Measurements from ENCODE around the gene DCLRE1C. TPM values are rescaled to one million over a fixed set of nuclear protein-coding genes. Genes with fewer than 3 reads are reported as not detected.
A peak's percentile ranks its signal among the peaks of the same experiment; 100 is the strongest.

Gene DCLRE1C
- total and polyA plus RNA-seq, 4 donors, result 0.93 to 9.9 (median 3.1) TPM

DNA sequence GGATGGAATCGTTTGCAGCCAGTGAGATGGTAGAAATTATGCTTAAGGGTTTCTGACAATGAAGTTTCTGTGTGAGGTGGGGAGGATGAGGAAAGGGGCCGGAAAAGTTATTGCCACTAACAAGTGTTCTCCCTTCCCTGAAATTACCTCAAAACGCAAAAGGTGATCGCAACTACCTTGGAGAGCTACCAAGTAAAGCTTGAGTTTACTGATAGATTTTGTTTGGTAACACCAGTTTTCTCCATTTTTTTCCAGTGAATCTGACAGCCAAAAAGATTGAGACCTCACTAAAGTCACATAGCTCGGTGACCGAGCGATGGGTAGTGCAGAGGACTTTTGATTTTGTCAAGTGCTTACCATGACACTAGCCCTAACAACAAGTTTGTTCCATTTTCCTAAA lies 73.7 kb downstream of the DCLRE1C start:
- Histone ChIP-seq H3K27ac (ENCODE audit: low read depth in 1 of 2, low read length in 2 of 2) (no peak overlapping the region), H3K36me3 (ENCODE audit: control insufficient read depth in 4 of 4, insufficient read depth in 3 of 4, low read depth in 1 of 4, low read length in 3 of 4) (no peaks in the 10 kb centered on the region), H3K9ac (ENCODE audit: low read depth in 1 of 2, low read length in 2 of 2) (peak overlapping the region in 1 of 2 donors; percentile 21), H3K27me3 (ENCODE audit: control insufficient read depth in 4 of 4, insufficient read depth in 4 of 4, low read length in 3 of 4) (no peaks in the 10 kb centered on the region), H3K9me3 (ENCODE audit: control insufficient read depth in 4 of 4, low read length in 3 of 4) (no peaks in the 10 kb centered on the region), H3K4me1 (ENCODE audit: control insufficient read depth in 4 of 4, insufficient read depth in 4 of 4, low read length in 3 of 4) (peaks cover 2 to 18% (median 8%) of the 10 kb centered on the region in 4 donors), H3K4me3 (ENCODE audit: low read depth in 1 of 3, low read length in 3 of 3) (peak overlapping the region in 1 of 3 donors; percentile 50)
- WGBS, result 65% methylated on average over 7 of the region's 7 CpGs
- TF ChIP-seq SP1 (IDR thresholded peaks at IDR 0.05), result no peak
- TF ChIP-seq, protein P1, sequence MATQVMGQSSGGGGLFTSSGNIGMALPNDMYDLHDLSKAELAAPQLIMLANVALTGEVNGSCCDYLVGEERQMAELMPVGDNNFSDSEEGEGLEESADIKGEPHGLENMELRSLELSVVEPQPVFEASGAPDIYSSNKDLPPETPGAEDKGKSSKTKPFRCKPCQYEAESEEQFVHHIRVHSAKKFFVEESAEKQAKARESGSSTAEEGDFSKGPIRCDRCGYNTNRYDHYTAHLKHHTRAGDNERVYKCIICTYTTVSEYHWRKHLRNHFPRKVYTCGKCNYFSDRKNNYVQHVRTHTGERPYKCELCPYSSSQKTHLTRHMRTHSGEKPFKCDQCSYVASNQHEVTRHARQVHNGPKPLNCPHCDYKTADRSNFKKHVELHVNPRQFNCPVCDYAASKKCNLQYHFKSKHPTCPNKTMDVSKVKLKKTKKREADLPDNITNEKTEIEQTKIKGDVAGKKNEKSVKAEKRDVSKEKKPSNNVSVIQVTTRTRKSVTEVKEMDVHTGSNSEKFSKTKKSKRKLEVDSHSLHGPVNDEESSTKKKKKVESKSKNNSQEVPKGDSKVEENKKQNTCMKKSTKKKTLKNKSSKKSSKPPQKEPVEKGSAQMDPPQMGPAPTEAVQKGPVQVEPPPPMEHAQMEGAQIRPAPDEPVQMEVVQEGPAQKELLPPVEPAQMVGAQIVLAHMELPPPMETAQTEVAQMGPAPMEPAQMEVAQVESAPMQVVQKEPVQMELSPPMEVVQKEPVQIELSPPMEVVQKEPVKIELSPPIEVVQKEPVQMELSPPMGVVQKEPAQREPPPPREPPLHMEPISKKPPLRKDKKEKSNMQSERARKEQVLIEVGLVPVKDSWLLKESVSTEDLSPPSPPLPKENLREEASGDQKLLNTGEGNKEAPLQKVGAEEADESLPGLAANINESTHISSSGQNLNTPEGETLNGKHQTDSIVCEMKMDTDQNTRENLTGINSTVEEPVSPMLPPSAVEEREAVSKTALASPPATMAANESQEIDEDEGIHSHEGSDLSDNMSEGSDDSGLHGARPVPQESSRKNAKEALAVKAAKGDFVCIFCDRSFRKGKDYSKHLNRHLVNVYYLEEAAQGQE (IDR thresholded peaks at IDR 0.05), result peak; percentile 50
- no peak for DNase-seq (ENCODE audit: low spot score)

DNA sequence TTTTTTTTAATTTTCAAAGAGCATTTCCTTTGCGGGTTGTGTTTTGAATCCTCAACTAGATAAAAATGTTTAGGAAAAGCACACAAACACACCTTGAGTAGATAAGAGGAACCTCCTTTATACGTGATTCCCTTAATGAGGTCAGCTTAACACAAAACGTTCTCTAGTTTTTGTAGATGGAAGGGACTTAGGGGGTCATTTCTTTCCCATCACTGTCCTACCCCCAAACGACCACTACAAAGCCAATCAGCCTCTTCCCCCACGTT lies 74.0 kb downstream of the DCLRE1C start:
- no peaks in the 10 kb centered on the region for H3K27me3 ChIP-seq (ENCODE audit: control insufficient read depth in 4 of 4, insufficient read depth in 4 of 4, low read length in 3 of 4)
- no peaks in the 10 kb centered on the region for H3K36me3 ChIP-seq (ENCODE audit: control insufficient read depth in 4 of 4, insufficient read depth in 3 of 4, low read depth in 1 of 4, low read length in 3 of 4)
- H3K4me3 ChIP-seq (ENCODE audit: low read depth in 1 of 3, low read length in 3 of 3), result peak overlapping the region in 2 of 3 donors; percentile 50 to 99
- no peak for DNase-seq (ENCODE audit: low spot score)
- peak overlapping the region in 1 of 2 donors; percentile 21 for H3K9ac ChIP-seq (ENCODE audit: low read depth in 1 of 2, low read length in 2 of 2)
- peaks cover 2 to 18% (median 8%) of the 10 kb centered on the region in 4 donors for H3K4me1 ChIP-seq (ENCODE audit: control insufficient read depth in 4 of 4, insufficient read depth in 4 of 4, low read length in 3 of 4)
- no peak for TF ChIP-seq HNF4G (IDR thresholded peaks at IDR 0.05)
- H3K27ac ChIP-seq (ENCODE audit: low read depth in 1 of 2, low read length in 2 of 2), result no peak overlapping the region
- H3K9me3 ChIP-seq (ENCODE audit: control insufficient read depth in 4 of 4, low read length in 3 of 4), result no peaks in the 10 kb centered on the region
- WGBS, result 5% methylated on average over 5 of the region's 5 CpGs

DNA sequence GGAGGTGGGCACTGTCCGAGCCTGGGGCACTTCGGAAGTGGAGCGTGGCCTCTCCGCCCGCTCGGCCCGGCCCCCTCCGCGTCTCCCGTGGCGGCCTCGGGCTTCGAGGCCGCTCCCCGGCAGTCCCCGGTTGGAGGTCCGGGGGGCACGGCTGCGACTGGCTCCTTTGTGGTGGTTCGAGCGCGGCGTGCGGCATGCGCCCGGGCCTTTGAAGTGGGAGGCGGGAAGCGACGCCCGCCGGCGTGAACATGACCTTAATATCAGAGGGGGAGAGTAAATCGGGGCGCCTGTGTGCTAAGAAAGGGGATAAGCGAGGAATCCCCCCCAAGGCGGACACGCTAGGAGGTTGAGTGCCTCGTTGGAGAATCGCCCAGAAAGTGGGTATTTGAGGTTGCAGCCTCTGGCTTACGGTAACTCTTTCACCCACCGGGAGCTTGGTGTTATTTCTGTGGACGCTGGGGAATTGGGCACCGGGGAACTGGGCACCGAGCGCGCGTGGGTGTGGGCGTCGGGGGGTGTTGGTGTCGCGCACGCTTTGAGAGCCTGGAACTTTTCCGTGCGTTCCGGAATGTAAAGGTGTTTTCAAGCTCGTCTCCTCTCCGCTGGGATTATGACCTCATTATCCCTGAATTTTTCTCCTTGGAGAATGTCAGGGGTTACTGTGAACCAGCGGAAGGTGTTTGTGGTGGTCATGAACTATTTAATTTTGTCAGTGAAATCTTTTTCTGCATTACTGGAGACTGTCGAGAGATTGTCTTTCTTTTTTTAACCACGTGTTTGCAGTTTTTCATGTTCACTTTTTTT lies 74.6 kb downstream of the DCLRE1C start:
- H3K36me3 ChIP-seq (ENCODE audit: control insufficient read depth in 4 of 4, insufficient read depth in 3 of 4, low read depth in 1 of 4, low read length in 3 of 4), result peaks cover 0 to 2% (median 0%) of the 10 kb centered on the region in 4 donors
- TF ChIP-seq SP1 (IDR thresholded peaks at IDR 0.05), result no peak
- DNase-seq (ENCODE audit: low spot score), result peak; percentile 43

DNA sequence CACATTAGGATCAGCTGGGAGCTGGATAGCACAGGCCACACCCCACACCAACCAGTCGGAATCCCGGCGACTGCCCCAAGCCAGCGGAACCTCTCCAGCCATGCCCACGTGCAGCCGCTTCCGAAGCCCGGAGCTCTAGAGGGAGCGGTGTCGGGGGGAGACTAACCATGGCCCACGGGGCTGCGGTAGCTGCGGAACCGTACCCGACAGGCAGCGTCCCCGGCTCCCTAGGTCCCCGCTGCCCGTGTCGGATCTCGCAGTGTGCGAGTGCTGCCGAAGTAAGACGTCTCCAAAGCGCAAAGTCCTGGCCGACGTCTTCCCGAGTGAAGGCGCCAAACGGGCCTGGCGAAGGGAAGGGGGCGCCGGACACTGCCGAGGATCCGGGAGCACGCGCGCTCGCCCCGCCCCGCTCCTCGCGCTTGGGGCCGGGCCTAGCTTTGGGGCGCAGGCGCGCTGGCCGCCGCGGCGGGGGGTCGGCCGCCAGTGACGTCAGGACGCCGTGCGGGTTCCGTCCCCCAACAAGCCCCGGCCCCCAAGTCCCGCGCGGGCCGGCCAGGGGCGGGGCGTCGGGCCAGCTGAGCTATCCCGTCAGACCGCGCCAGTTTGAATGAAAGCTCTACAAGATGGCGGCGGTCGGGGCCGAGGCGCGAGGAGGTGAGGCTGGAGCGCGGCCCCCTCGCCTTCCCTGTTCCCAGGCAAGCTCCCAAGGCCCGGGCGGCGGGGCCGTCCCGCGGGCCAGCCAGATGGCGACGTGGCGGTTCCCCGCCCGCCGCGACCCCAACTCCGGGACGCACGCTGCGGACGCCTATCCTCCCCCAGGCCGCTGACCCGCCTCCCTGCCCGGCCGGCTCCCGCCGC lies 75.4 kb downstream of the DCLRE1C start, which contains the start of gene SUV39H2:
TSS of gene SUV39H2 (plus strand) at position 601 of the 858 bp plus-strand sequence. CDS start at position 624, 23 bp downstream.
- TF ChIP-seq, protein P1 (IDR thresholded peaks at IDR 0.05), result peak; percentile 92
- TF ChIP-seq YY1 (IDR thresholded peaks at IDR 0.05) (peak; percentile 93), HNF4A (conservative IDR thresholded peaks at IDR 0.05) (no peak), GABPA (IDR thresholded peaks at IDR 0.05 in 1 of 2, conservative IDR thresholded peaks at IDR 0.05 in 1 of 2) (no peak)
- TF ChIP-seq, protein P2, sequence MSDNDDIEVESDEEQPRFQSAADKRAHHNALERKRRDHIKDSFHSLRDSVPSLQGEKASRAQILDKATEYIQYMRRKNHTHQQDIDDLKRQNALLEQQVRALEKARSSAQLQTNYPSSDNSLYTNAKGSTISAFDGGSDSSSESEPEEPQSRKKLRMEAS (IDR thresholded peaks at IDR 0.05), result peak; percentile 53
- TF ChIP-seq, protein P3, sequence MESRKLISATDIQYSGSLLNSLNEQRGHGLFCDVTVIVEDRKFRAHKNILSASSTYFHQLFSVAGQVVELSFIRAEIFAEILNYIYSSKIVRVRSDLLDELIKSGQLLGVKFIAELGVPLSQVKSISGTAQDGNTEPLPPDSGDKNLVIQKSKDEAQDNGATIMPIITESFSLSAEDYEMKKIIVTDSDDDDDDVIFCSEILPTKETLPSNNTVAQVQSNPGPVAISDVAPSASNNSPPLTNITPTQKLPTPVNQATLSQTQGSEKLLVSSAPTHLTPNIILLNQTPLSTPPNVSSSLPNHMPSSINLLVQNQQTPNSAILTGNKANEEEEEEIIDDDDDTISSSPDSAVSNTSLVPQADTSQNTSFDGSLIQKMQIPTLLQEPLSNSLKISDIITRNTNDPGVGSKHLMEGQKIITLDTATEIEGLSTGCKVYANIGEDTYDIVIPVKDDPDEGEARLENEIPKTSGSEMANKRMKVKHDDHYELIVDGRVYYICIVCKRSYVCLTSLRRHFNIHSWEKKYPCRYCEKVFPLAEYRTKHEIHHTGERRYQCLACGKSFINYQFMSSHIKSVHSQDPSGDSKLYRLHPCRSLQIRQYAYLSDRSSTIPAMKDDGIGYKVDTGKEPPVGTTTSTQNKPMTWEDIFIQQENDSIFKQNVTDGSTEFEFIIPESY (IDR thresholded peaks at IDR 0.05), result peak; percentile 62
- Histone ChIP-seq H3K9ac (ENCODE audit: low read depth in 1 of 2, low read length in 2 of 2) (peak within 1 kb of the TSS; percentile 70 to 96), H3K27me3 (ENCODE audit: control insufficient read depth in 4 of 4, insufficient read depth in 4 of 4, low read length in 3 of 4) (no peaks in the 10 kb centered on the region), H3K9me3 (ENCODE audit: control insufficient read depth in 4 of 4, low read length in 3 of 4) (no peaks in the 10 kb centered on the region), H3K27ac (ENCODE audit: low read depth in 1 of 2, low read length in 2 of 2) (peak within 1 kb of the TSS; percentile 89 to 97), H3K4me1 (ENCODE audit: control insufficient read depth in 4 of 4, insufficient read depth in 4 of 4, low read length in 3 of 4) (peaks cover 2 to 18% (median 8%) of the 10 kb centered on the region in 4 donors), H3K4me3 (ENCODE audit: low read depth in 1 of 3, low read length in 3 of 3) (peak within 1 kb of the TSS; percentile 85 to 99 (median 94)), H3K36me3 (ENCODE audit: control insufficient read depth in 4 of 4, insufficient read depth in 3 of 4, low read depth in 1 of 4, low read length in 3 of 4) (peaks cover 0 to 2% (median 0%) of the 10 kb centered on the region in 4 donors)
- under 1% methylated on average over 102 of the region's 102 CpGs for WGBS
- DNase-seq (ENCODE audit: low spot score), result peak; percentile 93

More for the DNA sequence above, 74.6 kb downstream of the DCLRE1C start:
- peak overlapping the region; percentile 89 to 97 for H3K27ac ChIP-seq (ENCODE audit: low read depth in 1 of 2, low read length in 2 of 2)
- peaks cover 2 to 18% (median 8%) of the 10 kb centered on the region in 4 donors for H3K4me1 ChIP-seq (ENCODE audit: control insufficient read depth in 4 of 4, insufficient read depth in 4 of 4, low read length in 3 of 4)
- H3K9me3 ChIP-seq (ENCODE audit: control insufficient read depth in 4 of 4, low read length in 3 of 4), result no peaks in the 10 kb centered on the region
- peak overlapping the region; percentile 21 to 73 for H3K9ac ChIP-seq (ENCODE audit: low read depth in 1 of 2, low read length in 2 of 2)
- WGBS, result under 1% methylated on average over 60 of the region's 60 CpGs
- peak overlapping the region; percentile 50 to 99 (median 94) for H3K4me3 ChIP-seq (ENCODE audit: low read depth in 1 of 3, low read length in 3 of 3)
- H3K27me3 ChIP-seq (ENCODE audit: control insufficient read depth in 4 of 4, insufficient read depth in 4 of 4, low read length in 3 of 4), result no peaks in the 10 kb centered on the region
